K562 (cell line): ENCODE results near the gene ONECUT1. TPM values are rescaled to one million over a fixed set of nuclear protein-coding genes. Genes with fewer than 3 reads are reported as not detected.
A peak's percentile ranks its signal among the peaks of the same experiment; 100 is the strongest.

Experiments used
- ATAC-seq: fragments of 200-7000 bp; cut with Tn5 transposase; 3 replicates; pipeline ENCODE4 v1.9.1; 2020; ENCODE audit warnings: moderate library complexity
- BruUV-seq: library from RNA; stranded (reverse); fragments of 400-500 nt; replicated peaks from 2 replicates; lab custom pipeline; 2021; lab: Mats Ljungman, UMichigan
- CTCF ChIA-PET: fragments of 300-600 bp; formaldehyde crosslinking; extraction: SDS; loops from one replicate; lab custom pipeline; 2021; ENCODE audit warnings: low intra/inter-chr PET ratio; lab: Yijun Ruan, JAX
- POLR2A ChIA-PET: fragments of 300-600, 350-650 bp; sonication (Branson Sonifier 250); formaldehyde crosslinking; extraction: SDS; loops from one replicate; lab custom pipeline; 2021; ENCODE audit warnings: antibody characterized with exemption, inconsistent platforms; lab: Yijun Ruan, JAX
- DNase-seq, 4 experiments: peaks; one replicate each; pipeline versions ENCODE4 v3.0.0 to v3.0.0-alpha.2; 2011 to 2018; ENCODE audit warnings: low spot score in 3 of 4, mixed read lengths in 3 of 4; ENCODE audit errors: extremely low read depth in 1 of 4
- FAIRE-seq: peaks from 2 replicates; lab custom pipeline; 2011; peaks lifted over from hg19 to GRCh38; lab: Jason Lieb, UNC
- H2AFZ ChIP-seq: 2 replicates; pipeline ENCODE4 v1.6.0; 2011; ENCODE audit warnings: low read depth, low read length, control low read depth, inconsistent platforms
- H3K27ac ChIP-seq: fragments of 200-600 bp; 3 replicates; pipeline ENCODE4 v1.8.0; 2011; ENCODE audit warnings: low read depth, mild to moderate bottlenecking, control low read depth, inconsistent platforms, low read length, moderate library complexity, mixed read lengths; ENCODE audit errors: extremely low read depth
- H3K27me3 ChIP-seq, 2 experiments: fragments of 300-600 bp in 1 of 2; 2 replicates in 1 of 2; 3 replicates in 1 of 2; pipeline versions ENCODE4 v1.6.0 to v1.8.0; 2011; ENCODE audit warnings: inconsistent platforms in 2 of 2, low read length in 2 of 2, mild to moderate bottlenecking in 1 of 2, mixed read lengths in 1 of 2, moderate library complexity in 1 of 2; ENCODE audit not compliant: control insufficient read depth in 2 of 2, insufficient read depth in 2 of 2
- H3K36me3 ChIP-seq: fragments of 300-600 bp; 3 replicates; pipeline ENCODE4 v1.8.0; 2011; ENCODE audit warnings: mild to moderate bottlenecking, low read length, inconsistent platforms; ENCODE audit not compliant: control insufficient read depth, insufficient read depth
- H3K4me1 ChIP-seq, 2 experiments: fragments of 200-600 bp in 1 of 2; replicated peaks in 1 of 2; 2 replicates in 1 of 2; 3 replicates in 1 of 2; pipeline versions ENCODE4 v1.5.1 to v1.8.0; 2011; ENCODE audit warnings: inconsistent platforms in 2 of 2, low read length in 2 of 2, mild to moderate bottlenecking in 1 of 2, mixed read lengths in 1 of 2, moderate library complexity in 1 of 2; ENCODE audit not compliant: control insufficient read depth in 2 of 2, insufficient read depth in 2 of 2
- H3K4me2 ChIP-seq: 2 replicates; pipeline ENCODE4 v1.6.1; 2011; ENCODE audit warnings: low read length, control low read depth, inconsistent platforms, mixed read lengths; ENCODE audit not compliant: insufficient read depth
- H3K4me3 ChIP-seq: fragments of 200-600 bp; sonication (generic), shearing (Covaris generic); 2 replicates; pipeline ENCODE4 v1.5.1; 2016; ENCODE audit warnings: control low read depth, inconsistent platforms
- H3K79me2 ChIP-seq: fragments of 200-600 bp; 3 replicates; pipeline ENCODE4 v1.8.0; 2011; ENCODE audit warnings: low read length, inconsistent platforms; ENCODE audit not compliant: control insufficient read depth, insufficient read depth
- H3K9ac ChIP-seq, 2 experiments: 2 replicates each; pipeline versions ENCODE4 v1.6.0 to v1.6.1; 2011; ENCODE audit warnings: low read depth in 2 of 2, low read length in 2 of 2, control low read depth in 1 of 2, inconsistent platforms in 1 of 2, mild to moderate bottlenecking in 1 of 2, mixed read lengths in 1 of 2; ENCODE audit not compliant: insufficient read depth in 1 of 2
- H3K9me1 ChIP-seq: one replicate; pipeline ENCODE4 v1.6.0; 2011; ENCODE audit warnings: inconsistent platforms, mild to moderate bottlenecking, low read length, moderate library complexity; ENCODE audit not compliant: control insufficient read depth, insufficient read depth
- H3K9me3 ChIP-seq: replicated peaks from 2 replicates; pipeline ENCODE4 v1.5.1; 2011; ENCODE audit warnings: low read depth, low read length, inconsistent platforms; ENCODE audit not compliant: control insufficient read depth, insufficient read depth
- H4K20me1 ChIP-seq: replicated peaks from 2 replicates; pipeline ENCODE4 v1.6.1; 2011; ENCODE audit warnings: low read length, inconsistent platforms, mixed read lengths; ENCODE audit not compliant: control insufficient read depth, insufficient read depth
- ATF7 ChIP-seq: fragments of 450-650 bp; IDR thresholded peaks from 2 replicates; pipeline ENCODE4 v1.7.1; 2014; ENCODE audit warnings: mild to moderate bottlenecking, moderate library complexity
- EHMT2 ChIP-seq: fragments of 450-650 bp; IDR thresholded peaks from 2 replicates; pipeline ENCODE4 v1.6.1; 2018; ENCODE audit warnings: antibody characterized with exemption
- WGBS: fragments of 100-300 bp; shearing (Covaris generic); methylation state at CpG from one replicate; pipeline ENCODE4 v1.1.6; 2016; ENCODE audit warnings: low coverage, mixed read lengths; ENCODE audit not compliant: insufficient coverage; ENCODE audit errors: missing lambda C conversion rate; 5-methylcytosine and 5-hydroxymethylcytosine counted together
- in situ Hi-C: fragments of 300-500 bp; cut with MboI; formaldehyde crosslinking; loops from 4 replicates; pipeline ENCODE4 v1.15.0; 2018; ENCODE audit warnings: inconsistent platforms, mixed read lengths
- intact Hi-C: fragments of 100-400 bp; cut with micrococcal nuclease; formaldehyde crosslinking; loops from 2 replicates; pipeline ENCODE4 v1.14.2; 2022
- polyA plus RNA-seq, 8 experiments: library from polyadenylated mRNA; depleted of rRNA in 4 of 8; stranded (reverse) in 5 of 8; unstranded in 3 of 8; fragments of >200 nt; fragmentation: Nextera tagmentation in 2 of 8; fragmentation: Illumina TruSeq in 1 of 8; extraction: Ambion mirVana in 2 of 8; extraction: Trizol in 1 of 8; gene quantifications; 2 replicates each; pipeline versions ENCODE4 v1.2.1 to v1.2.3, GENCODE V29; 2011 to 2014; ENCODE audit warnings: inconsistent platforms in 1 of 8, missing spikeins in 1 of 8
- total RNA-seq, 7 experiments: library from RNA; depleted of rRNA in 6 of 7; stranded (reverse); fragments of >200 nt in 6 of 7; fragmentation: Illumina TruSeq in 2 of 7; extraction: Trizol in 2 of 7; gene quantifications; 2 replicates each; pipeline versions ENCODE4 v1.2.1 to v1.2.3, GENCODE V29; 2011 to 2021; ENCODE audit warnings: low replicate concordance in 1 of 7
- TF ChIP-seq, protein P1 (sequence below), 2 experiments: fragments of 450-650 bp; formaldehyde crosslinking in 1 of 2; IDR thresholded peaks; 2 replicates each; pipeline versions ENCODE4 v1.4.0 to v1.6.1; 2014 to 2020; ENCODE audit warnings: mild to moderate bottlenecking in 2 of 2, borderline replicate concordance in 1 of 2, low read depth in 1 of 2

Gene ONECUT1
- total and polyA plus RNA-seq, 9 of the 15 experiments (the other 6 are each of a cell fraction or from before 2014, with no cell fraction given): not detected

DNA sequence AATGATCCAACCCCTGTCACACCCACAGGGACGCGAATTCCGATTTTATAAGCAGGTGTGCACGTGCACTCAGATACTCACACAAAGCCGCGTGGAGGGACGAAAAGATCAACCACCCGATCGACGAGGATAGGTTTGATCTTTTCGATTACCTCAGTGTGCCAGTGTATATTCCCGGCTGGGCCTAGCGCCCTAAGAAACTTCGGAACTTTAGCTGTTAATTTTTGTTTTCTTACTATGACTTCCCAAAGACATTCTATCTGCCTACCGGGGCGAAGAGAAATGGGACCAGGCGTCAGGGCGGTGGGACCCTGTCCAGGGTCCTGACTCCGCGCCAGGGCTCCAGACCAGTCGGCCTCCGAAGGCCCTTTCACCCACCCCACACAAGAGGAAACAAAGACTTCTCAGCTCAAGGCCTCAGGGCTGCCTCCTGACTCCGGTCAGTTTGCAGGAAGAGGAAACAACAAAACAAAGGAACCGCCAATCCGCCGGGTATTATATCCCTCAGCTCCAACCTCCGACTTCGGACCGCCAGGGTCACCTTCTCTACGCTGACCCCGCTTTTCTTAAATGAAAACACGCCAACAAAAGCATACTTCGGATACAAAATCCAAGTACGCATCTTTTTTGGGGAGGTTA lies 6.8 kb downstream of the ONECUT1 start:
- no peak overlapping the region for H3K27ac ChIP-seq
- no TSS peak for BruUV-seq
- H3K27me3 ChIP-seq: peaks cover 3 to 31% of the 10 kb centered on the region in 2 experiments; a peak in 3 of 5 replicates
- no peaks in the 10 kb centered on the region for H3K9me3 ChIP-seq
- no peak overlapping the region for H3K4me3 ChIP-seq
- H3K9me1 ChIP-seq: no peaks in the 10 kb centered on the region
- ChIA-PET CTCF (no interaction called here), POLR2A (interaction anchor here (0.5 to 0.8 kb wide), 3 partner anchors 372 to 1305 kb away, joined by 3 to 4 read pairs (median 3); no protein-coding TSS in a partner anchor)
- no peaks in the 10 kb centered on the region for H4K20me1 ChIP-seq
- H3K79me2 ChIP-seq: no peaks in the 10 kb centered on the region
- WGBS: 12% methylated on average over 28 of the region's 34 CpGs
- no peak for DNase-seq
- H2AFZ ChIP-seq: no peak overlapping the region
- H3K4me2 ChIP-seq: no peak overlapping the region
- in situ Hi-C loops (no loop called here), intact Hi-C loops (no loop called here)
- FAIRE-seq: no peak
- peak; percentile 51; the same call in 2 of the 3 replicates for ATAC-seq
- peaks cover 0 to 8% of the 10 kb centered on the region in 2 experiments; a peak in 1 of 5 replicates for H3K4me1 ChIP-seq
- no peaks in the 10 kb centered on the region for H3K36me3 ChIP-seq
- TF ChIP-seq EHMT2: 0 out of 2 replicates have a peak, but pooled peaks have one; percentile 28
- TF ChIP-seq ATF7: no peak
- TF ChIP-seq, protein P1, sequence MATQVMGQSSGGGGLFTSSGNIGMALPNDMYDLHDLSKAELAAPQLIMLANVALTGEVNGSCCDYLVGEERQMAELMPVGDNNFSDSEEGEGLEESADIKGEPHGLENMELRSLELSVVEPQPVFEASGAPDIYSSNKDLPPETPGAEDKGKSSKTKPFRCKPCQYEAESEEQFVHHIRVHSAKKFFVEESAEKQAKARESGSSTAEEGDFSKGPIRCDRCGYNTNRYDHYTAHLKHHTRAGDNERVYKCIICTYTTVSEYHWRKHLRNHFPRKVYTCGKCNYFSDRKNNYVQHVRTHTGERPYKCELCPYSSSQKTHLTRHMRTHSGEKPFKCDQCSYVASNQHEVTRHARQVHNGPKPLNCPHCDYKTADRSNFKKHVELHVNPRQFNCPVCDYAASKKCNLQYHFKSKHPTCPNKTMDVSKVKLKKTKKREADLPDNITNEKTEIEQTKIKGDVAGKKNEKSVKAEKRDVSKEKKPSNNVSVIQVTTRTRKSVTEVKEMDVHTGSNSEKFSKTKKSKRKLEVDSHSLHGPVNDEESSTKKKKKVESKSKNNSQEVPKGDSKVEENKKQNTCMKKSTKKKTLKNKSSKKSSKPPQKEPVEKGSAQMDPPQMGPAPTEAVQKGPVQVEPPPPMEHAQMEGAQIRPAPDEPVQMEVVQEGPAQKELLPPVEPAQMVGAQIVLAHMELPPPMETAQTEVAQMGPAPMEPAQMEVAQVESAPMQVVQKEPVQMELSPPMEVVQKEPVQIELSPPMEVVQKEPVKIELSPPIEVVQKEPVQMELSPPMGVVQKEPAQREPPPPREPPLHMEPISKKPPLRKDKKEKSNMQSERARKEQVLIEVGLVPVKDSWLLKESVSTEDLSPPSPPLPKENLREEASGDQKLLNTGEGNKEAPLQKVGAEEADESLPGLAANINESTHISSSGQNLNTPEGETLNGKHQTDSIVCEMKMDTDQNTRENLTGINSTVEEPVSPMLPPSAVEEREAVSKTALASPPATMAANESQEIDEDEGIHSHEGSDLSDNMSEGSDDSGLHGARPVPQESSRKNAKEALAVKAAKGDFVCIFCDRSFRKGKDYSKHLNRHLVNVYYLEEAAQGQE (IDR thresholded peaks at IDR 0.05; ENCODE audit: borderline replicate concordance): peak; percentile 87
- TF ChIP-seq, protein P1 (CRISPR knock-in tag; IDR thresholded peaks at IDR 0.05; ENCODE audit: low read depth): 0 out of 2 replicates have a peak, but pooled peaks have one; percentile 32
- no peak overlapping the region for H3K9ac ChIP-seq
